NCI-H128 (cell line): ENCODE measurements around the gene PRDM2.

Experiments used
- DNase-seq: peaks from one replicate; lab custom pipeline; 2025; ENCODE audit not compliant: unreplicated experiment; lab: John Stamatoyannopoulos, UW

The PRDM2 gene

DNA sequence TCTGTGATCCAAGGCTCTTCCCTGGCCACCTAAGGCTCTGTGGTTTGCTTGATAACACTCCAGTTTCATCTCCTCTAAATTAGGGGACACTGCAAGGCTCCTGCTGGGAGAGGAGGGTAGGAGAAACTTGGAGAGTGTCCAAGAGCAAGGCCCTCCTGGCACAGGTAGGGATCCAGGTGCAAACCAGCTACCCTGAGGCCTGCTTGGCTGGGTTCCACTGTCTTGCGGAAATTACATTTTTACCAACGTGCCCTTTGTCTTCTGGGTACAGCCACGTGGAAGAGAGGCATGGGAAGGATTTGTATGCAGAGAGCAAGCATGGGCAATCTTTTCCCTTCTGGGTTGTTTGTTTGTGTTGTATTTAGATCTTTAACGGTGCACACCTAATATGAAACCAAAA lies 132.5 kb downstream of the PRDM2 start:
- peak; percentile 14 for DNase-seq

DNA sequence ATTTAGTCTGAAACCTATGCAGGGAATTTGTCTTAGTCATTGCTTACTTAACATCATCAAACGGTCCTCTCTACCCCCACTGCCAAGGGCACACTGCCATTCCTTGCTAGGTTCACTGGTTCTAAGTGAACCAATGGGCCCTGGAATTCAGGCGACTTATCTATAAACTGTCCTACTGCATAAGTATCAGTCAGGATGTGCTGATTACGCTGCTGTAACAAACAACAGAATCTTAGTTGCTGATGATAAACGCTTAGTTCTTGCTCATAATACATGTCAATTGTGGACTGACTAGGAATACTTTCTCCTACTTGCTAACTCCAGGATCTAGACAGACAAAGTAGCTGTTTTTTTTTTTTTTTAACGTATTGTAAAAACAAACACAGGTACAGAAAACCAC lies 136.1 kb downstream of the PRDM2 start:
- no peak for DNase-seq

DNA sequence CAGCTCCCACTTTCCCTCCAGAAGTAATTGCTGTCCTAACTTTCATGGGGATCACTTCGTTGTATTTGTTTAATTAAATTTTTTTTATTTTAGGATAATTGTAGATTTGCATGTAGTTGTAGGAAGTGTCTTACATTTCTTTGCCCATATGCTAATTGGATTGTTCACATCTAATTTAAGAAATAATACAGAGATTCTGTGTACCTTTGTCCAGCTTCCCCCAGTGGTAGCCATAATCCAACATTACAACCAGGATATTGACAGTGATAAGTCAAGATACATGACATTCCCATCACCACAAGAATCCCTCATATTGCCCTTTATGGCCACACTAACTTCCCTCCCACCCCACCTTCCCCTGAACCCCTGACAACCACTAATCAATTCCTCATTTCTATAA lies 136.6 kb downstream of the PRDM2 start:
- no peak for DNase-seq

DNA sequence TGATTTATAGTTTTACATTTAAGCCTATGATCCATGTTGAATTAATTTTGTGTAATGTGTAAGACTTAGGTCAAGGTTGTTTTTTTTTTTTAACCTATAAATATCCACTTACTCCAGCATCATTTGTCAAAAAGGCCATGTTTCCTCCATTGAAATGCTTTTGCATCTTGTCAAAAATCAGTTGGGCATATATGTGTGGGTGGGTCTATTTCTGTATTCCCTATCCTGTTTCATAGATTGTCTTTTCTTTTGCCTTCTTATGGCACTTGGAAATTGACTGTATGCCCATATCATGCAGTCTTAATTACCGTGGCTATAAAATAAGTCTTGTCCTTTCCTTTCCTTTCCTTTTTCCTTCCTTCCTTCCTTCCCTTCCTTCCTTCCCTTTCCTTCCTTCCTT lies 138.2 kb downstream of the PRDM2 start:
- no peak for DNase-seq

DNA sequence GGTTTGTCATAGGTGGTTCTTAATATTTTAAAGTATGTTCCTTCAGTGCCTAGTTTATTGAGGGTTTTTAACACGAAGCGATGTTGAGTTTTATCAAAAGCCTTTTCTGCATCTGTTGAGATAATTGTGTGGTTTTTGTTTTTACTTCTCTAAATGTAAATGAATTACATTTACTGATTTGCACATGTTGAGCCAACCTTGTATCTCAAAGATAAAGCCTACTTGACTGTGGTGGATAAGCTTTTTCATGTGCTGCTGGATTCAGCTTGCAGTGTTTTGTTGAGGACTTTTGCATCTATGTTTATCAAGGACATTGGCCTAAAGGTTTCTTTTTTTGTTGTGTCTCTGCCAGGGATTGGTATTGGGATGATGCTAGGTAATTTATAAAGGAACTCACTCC lies 142.5 kb downstream of the PRDM2 start:
- no peak for DNase-seq

DNA sequence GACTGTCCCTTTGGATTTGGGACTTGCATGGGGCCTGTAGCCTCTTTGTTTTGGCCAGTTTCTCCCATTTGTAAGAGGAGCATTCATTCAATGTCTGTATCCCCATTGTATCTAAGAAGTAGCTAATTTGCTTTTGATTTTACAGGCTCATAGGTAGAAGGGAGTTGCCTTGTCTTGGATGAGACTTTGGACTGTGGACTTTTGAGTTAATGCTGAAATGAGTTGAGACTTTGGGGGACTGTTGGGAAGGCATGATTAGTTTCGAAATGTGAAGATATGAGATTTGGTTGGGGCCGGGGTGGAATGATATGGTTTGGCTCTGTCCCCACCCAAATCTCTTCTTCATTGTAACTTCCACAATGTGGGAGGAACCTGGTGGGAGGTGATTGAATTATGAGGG lies 151.7 kb downstream of the PRDM2 start:
- no peak for DNase-seq

DNA sequence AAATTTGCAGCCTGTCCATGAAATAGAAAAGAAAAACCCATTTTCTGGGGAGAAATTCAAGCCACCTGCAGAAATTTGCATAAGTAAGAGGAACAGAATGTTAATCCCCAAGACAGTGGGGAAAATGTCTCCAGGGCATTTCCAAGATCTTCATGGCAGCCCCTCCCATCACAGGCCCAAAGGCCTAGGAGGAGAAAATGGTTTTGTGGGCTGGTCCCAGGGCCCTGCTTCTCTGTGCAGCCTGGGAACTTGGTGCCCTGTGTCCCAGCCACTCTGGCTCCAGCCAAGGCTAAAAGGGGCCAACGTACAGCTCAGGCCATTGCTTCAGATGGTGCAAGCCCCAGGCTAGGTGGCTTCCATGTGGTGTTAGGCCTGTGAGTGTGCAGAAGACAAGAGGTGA lies 155.6 kb downstream of the PRDM2 start:
- no peak for DNase-seq

DNA sequence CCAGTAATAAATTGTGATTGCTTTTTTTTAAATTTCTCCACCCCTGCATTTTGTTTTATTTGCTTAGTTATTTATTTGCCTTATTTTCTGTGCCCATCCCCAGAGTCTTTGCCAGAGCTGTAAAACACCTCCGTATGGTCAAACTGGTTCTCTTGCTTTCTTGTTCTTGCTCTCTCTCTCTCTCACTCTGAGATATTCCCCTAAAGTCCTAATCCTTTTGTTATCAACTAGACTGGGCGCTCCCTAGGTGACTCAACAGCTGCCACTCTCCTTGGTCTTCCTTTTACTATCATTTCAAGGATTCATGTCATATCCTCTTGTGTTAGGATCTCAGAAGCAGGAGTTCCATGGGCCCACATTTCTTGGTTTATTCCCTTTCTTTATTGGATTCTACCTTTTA lies 160.0 kb downstream of the PRDM2 start:
- no peak for DNase-seq

DNA sequence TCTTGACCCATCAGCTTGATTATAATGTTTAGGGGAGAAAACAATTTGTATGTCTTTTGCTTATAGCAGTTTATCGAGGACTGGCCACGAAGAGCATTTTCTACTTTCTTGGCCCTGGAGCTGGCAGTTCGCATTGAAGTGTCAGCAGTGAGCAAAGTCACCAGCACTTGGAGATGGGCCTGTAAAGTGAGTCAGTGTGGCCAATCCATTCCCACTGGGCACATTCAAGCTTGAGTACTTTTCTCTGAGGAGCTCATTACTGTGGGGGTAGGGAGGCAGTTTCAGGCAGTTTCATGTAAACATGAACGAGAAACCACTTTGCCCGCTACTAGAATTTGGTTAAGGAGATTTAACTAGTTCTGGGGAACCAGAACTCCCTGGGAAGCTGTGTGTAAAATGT lies 164.8 kb downstream of the PRDM2 start:
- DNase-seq: no peak

DNA sequence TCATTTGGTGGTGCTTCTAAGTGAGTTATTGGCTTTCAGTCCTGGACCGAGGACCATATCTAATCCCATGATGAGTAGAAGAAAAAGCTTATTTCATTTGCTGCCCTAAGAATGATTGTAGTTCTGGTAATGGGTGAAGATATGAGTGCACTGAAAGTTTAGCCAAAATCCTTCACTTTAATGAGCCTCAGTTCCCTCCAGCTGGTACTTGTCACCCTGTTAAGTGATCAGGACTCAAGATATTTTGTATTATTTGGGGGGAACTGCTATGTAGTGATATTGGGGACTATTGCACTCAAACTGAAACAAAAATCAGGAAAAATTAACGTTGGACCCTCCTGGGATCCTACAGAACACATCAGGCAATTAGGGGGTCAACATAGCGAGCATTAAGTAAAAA lies 165.9 kb downstream of the PRDM2 start:
- no peak for DNase-seq

DNA sequence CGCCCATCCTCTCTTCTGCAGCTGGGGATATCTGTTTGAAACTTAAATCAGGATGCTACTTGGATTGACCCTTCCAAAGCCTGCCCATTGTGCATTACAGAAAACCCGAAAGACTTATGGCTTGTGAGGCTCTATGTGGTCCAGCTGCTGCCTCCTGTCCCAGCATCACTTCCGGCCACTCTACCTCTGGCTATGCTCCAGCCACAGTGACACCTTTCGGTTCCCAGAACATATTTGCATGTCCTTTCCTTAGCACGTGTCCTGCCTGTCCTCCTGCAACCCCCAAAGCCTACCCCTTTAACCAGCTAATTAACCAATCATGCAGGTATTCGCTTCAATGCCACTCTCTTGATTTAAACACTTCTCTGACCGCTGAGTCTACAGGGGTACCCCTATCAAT lies 167.6 kb downstream of the PRDM2 start:
- DNase-seq: no peak

DNA sequence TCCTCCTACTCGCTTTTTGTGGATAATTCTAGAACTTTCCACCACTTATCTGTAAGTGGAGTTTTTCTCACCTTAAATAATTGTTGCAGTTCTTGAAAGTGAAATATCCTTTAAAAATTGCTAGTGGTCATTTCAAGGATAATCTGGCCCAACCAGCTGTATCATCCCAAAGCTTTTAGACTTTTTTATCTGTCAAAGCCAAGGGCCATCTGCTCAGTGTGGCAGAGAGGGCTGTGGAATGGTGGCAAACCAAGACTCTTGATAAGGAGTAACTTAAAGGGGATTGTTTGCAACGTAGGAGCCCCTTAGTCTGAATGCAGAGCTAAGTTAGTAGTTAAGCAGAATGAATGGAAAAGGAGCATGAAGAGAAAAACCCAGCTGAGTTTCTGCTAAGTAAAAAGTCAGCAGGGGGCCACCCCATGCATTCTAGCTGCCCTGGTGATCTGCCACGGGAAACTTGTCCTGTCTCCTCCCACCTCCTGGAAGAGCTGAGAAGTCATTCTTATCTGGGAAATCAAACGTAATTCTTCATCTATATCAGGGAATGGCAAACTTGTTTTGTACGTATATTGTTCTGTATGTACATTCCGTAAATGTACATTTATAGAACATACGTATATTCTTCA lies 169.3 kb downstream of the PRDM2 start:
- DNase-seq: no peak

DNA sequence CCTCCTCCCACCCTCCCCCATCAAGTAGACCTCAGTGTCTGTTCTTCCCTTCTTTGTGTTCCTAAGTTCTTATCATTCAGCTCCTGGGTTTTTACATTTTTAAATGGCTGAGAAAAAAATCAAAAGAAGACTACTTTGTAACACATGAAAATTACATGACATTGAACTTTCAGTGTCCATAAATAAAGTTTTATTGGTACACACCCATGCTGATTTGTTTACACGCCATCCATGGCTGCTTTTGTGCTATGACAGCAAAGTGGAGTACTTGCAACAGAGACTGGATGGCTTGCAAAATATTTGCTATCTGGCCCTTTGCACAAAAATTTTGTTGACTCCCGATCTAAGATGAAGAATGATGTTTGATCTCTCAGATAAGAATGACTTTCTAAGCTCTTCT lies 171.4 kb downstream of the PRDM2 start:
- DNase-seq: no peak

DNA sequence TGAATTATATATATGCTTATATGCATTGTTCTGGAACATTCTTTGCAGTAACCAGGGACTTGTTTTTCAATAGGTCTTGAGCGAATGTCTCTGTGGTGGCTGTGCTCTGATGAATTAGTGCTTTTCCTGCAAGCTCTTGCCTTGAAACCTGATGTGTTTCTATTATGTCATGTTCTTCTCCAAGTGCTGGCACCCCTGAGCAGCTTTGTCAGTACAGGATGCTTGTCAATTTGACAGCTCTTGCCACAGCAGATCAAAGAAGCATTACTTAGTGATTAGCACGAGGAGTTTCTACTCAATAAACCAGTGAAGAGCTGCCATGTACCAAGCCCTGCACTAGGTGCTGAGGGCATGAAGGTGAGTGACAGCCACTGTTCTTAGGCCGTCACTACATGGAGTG lies 171.9 kb downstream of the PRDM2 start:
- no peak for DNase-seq

DNA sequence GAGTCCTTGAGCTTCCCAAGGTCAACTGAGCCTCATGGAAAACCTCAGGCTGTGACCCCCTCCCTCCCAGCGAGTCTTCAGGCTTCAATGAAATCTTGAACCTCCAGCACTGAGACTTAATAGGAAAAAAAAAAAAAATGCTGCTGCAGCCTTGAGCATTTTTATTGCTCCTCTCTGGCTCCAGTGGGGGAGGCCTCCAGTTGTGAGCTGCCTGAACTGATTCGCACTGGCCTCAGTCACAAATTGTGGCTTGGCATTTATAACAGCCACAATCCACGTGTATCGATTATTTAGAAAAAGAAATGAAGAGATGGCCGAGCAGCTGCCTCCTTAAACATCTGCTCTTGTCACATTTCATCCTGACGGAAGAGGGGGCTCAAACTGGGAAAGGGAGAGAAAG lies 173.0 kb downstream of the PRDM2 start:
- DNase-seq: no peak
